ENCODE measurements around the gene MAN1A1.

DNA sequence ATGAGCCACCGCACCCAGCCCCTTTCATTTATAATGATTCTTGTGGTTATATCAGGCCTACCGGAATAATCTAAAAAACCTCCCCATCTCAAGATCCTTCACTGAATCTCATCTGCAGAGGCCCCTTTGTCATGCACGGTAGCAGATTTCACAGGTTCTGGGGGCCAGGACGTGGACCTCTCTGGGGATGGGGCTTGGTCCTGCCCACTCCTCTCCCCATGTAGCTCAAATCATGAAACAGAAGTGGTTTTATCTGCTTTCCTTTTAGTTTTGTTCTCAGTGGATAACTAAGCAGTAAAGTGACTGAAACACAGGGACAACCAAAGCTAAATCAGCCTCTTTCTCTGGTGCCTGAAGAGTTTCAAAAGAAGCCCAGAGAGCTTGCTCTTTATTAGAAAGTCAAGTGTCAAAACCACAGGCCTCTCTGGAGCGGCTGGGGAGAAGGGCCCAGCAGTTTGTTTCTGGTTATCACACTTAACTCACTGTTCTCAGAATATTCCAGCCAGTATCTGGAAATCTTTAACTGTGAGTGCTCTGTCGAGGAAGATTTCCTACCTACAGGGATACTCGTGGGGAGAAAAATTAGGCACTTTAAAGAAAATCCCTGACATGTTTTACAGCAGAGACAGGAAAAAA lies 210.5 kb downstream of the MAN1A1 start:
- TF ChIP-seq, protein P1, sequence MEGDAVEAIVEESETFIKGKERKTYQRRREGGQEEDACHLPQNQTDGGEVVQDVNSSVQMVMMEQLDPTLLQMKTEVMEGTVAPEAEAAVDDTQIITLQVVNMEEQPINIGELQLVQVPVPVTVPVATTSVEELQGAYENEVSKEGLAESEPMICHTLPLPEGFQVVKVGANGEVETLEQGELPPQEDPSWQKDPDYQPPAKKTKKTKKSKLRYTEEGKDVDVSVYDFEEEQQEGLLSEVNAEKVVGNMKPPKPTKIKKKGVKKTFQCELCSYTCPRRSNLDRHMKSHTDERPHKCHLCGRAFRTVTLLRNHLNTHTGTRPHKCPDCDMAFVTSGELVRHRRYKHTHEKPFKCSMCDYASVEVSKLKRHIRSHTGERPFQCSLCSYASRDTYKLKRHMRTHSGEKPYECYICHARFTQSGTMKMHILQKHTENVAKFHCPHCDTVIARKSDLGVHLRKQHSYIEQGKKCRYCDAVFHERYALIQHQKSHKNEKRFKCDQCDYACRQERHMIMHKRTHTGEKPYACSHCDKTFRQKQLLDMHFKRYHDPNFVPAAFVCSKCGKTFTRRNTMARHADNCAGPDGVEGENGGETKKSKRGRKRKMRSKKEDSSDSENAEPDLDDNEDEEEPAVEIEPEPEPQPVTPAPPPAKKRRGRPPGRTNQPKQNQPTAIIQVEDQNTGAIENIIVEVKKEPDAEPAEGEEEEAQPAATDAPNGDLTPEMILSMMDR (IDR thresholded peaks at IDR 0.05): no peak
- TF ChIP-seq POLR2A (IDR thresholded peaks at IDR 0.05): no peak
